Mesenteric fat pad (tissue), 1 donor: Measurements from ENCODE around the gene NAP1L4. TPM values are rescaled to one million over a fixed set of nuclear protein-coding genes. Genes with fewer than 3 reads are reported as not detected.

Experiments used
- DNase-seq: peaks from one replicate; pipeline ENCODE4 v3.0.0-alpha.2; 2020; ENCODE audit warnings: low spot score
- total RNA-seq: library from RNA; stranded (reverse); fragmentation: NEBNext Ultra II Directional; extraction: Animal tissue kit (Norgen Biotek cat#: 25700); gene quantifications from one replicate; pipeline ENCODE4 v1.2.1, GENCODE V29; 2021
- donor health status: DM: yes; HTN: yes; CAD: no.

The NAP1L4 gene
- total RNA-seq, 1 donor from 2014 or later, result 96.1 TPM

DNA sequence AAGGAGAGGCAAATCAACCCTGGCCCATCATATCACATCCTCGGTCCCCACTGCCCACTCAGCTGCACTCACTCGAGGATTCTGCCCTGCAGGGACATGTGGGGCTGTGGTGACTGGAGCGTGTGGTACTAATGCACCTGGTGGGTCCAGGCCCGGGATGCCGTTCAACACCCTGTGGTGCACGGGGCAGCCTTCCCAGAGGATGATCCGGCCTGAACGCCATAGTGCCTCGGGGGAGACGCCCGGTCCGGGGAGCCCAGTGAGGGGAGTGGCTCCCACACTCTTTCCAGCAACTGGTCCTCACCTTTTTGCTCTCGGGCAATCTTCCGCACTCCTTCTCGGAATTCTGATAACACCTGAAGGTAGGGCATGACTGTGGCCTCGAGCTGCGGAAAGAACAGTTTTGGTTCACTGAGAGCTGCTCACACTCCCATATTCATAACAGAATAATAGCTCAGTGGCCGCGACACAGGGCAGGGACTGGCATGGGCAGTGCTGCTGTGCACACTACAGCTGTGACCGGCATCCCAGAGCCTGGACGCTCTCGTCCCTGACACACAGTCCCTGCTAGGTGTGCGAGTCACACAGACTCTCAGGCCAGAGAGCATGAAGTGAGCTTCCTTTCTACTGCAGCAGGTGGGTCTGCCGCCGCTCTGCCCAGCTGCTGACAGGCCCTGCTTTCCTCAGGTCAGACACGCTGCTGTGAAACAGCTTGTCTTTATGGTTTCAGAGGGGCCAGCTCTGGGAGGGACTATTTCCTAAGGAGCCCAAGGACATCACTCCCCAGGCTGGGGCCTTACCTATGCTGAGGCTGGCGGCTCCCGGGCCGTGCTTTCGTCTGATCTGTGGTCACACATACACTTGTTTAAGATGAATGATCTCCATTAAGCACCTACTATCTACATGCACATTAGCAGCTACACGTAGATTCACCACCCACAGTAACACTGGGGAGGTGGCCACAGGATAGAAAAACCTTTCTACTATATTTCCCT lies 20.1 kb upstream of the NAP1L4 start:
- no peak for DNase-seq

DNA sequence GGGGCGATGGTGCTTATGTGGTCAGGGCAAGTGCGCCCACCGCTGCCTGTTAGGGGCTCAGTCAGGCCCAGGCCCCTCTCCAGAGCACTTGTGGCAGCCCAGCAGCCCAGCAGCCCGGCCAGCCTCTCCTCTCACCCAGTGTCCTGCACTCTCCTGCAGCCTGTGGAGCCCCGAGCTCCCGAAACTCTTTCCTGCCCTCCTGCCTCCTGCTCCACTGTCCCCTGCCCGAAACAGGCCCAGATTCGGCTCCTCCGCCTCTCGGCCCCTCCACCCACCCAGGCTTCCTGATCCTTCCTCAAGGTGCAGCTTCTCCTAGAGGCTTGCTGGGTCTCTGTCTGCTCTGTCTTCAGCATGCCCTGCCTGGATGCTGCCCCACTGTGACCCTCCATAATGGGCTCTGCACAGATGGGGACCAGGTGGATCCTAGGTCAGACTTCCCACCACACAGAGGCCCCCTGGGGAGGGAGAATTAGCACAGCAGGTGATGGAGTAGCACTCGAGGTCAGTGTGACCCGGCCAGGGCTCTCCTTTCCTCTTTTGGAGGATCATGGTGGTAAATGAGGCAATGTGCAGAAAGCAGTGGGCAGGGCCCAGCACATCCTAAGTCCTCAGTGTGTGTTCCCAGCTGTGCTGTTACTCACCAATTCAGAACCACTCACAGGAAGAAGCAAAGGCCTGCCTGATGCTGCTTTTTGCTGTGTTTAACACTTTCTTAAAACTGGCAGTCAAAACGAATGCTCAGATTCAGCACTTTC lies 18.6 kb upstream of the NAP1L4 start:
- DNase-seq, result no peak

DNA sequence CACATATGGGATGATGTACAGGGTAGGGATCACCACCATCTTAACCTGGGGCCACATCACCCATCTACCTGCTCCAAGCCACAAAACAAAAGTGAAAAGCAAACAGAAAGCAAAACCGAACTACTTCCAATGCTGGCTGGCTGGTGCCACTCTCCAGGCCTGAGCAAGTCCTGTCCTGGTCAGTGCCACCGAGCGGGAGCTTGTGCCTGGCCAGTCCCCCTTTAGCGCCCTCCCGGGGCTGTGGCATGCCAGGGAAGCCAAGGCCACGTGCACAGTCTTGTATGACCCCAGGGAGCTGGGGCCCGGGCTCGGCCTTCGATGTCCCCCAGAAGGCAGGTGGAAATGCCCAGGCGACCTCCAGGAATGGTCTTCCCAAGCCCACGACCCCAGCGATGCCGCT lies 17.9 kb upstream of the NAP1L4 start:
- no peak for DNase-seq

DNA sequence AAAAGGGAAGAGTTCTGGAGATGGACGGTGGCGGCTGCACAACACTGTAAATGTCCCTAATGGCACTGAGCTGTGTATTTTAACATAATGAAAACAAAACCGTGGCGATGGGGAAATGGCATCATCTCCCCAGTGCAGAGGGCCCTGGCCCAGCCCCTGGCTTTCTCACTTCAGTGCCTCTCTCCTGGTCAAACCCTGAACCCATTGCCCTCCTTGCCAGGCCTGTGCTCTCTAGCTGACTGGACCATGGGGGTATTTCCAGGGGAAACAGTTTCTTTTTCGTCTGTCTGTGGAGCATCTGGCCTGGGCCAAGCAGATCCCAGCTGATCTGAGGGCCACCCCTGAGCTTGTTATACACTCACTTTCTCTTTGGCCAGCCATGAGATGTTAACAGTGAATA lies 17.4 kb upstream of the NAP1L4 start:
- no peak for DNase-seq

DNA sequence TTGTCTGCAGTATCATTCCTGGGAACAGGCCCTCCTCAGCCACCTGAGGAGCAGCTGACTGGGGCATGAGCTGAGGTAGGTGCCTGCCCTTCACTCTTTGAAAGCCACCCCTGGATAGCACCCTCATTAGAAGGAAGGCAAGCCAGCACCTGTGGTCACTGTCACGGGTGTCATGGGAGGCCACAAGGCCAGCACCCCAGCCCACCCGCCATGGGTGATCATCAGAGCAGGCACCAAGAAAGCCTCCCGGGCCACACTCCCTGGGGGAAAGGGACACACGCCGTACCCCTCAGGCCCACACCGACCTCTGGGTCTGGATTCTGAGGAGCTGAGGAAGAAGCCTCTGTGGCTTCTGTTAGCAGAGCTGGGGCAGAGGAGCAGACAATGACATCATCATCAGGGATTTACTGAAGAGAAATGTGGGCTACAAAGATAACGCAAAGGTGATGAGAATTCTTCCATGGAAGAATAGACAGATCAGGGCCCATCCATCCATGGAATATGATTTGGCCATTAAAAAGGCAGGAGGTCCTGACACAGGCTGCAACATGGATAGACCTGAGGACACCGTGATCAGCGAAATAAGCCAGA lies 16.7 kb upstream of the NAP1L4 start:
- DNase-seq, result no peak

DNA sequence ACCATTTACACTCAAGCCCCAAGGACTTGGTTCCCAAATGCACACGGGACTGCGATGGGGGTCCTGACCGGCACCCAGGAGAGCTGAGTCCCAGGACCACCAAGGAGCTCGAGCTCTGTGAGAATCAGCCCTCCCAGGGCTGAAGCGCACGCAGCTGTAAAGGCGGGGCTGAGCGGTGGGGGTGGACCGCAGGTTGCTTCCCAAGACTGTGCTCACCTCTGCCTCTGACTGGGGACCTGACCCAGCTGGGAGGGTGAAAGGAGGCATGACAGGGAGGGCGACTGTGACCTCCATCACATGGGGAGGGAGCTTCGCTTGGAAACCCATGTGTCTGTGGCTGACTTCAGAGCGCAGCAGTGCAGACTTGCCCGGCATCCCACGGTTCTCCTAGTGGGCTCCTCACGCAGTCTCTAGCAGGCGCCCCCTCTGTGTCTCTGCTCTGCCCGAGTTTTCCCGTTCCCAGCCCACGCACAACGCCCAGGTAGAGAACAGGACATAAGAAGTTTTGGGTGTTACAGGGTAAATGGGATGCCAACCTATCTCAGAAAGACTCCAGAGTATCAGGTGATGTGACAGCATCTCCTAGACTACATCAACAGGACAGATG lies 15.4 kb upstream of the NAP1L4 start:
- DNase-seq, result no peak

DNA sequence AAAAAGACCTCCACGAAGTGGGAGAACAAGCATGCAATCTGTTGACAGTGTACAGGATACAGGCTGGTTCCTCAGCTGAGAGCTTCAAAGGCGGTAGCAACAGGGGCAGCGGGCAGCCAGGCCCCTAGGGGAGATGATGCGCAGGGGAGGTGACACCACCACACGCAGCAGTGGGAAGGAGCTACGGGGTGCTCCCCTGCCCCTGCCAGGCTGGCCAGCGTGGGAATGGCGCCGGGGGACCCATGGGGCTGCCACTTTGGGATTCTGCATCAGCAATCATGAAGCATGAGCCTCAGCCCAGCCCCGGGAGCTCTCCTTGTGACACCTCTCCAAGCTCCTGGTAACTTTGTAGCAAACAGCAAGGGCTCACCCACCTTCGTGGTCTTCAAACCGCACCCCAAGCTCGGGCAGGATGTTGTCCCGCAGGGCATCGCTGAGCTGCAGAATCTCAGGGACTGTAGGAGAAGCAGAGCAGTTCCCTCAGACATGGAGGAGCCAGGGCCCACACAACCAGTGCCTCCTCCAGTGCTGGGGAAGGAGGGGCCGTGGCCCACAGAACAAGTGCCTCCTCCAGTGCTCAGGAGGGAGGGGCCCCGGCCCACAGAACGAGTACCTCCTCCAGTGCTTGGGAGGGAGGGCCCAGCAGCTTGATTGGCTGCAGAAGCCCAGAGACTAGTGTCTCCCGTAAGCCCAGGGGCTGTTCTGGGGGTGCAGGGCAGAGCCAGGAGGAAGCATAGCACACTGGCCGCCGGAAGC lies 14.6 kb upstream of the NAP1L4 start:
- DNase-seq, result no peak

DNA sequence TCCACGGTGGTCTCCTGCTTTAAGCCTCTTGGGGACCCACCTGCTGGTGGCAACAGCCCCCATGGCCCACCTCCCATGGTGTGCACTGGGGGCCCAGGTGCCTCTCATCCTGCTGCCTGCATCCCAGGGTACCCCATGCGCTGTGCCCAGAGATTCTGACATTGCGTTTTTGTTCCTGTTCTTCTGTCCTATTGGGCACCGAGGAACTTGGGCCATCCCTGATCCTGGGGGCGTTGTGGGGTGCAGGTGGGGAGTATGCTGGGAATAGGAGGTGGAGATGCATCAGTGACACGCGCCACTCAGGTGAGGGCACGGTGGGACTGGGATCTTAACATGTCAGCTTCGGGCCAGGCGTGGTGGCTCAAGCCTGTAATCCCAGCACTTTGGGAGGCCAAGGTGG lies 12.4 kb upstream of the NAP1L4 start:
- DNase-seq, result no peak

DNA sequence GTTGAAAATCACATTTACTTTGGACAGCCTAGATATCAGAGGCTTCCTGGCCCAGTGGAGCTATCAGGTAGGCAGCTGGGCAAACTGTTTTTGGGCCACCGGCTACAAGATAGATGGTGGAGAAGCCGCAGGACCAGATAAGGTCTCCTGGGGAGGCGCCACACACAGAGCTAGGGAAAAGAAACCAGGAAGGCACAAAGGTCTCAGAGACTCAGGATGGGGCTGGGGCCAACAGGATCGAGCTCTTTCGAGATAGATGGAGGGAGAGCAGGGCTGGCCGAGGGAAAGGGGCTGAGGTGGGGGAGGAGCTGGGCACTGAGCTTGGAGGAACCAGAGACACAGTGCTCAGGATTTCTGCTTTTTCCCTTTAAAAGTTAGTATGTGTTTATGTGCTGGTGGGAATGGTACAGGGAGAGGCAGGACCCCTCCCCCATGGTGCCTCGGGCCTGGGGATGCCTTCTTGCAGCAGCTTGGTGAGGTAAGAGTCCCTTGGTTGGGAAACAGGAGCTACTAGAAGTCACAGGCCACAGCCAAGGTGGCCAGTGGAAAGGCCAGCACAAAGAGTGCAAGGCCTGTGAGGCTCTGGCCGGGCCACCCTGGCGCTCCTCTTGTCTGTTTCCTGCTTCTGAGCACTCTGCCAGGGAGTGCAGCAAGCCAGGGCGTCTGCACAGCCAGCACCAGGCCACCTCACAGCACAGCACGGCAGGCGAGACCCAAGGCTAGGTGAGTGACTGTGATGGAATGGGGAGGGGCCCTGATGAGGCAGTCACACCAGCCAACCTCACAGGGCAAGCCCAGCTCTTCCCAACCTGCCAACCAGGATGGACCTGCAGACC lies 11.5 kb upstream of the NAP1L4 start:
- no peak for DNase-seq

DNA sequence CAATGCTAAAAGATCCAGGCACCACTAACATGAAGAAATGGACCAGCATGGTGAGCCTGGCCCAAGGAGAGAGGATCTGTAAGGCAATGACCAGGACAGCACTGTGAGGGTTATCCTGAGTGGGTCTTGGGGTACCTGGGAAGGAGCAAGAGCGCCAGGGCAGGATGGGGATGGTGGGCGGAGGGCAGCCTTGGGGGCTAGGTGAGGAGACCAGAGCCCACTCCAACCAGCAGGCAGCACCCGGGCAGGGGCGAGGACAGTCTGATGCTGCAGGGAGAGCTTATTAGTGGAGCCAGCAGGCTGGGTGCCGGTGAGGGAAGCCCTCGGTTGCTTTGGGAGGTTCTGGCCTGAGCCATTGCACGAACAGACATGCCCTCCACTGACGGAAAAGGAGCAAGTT lies 10.7 kb upstream of the NAP1L4 start:
- peak; percentile 65 for DNase-seq

DNA sequence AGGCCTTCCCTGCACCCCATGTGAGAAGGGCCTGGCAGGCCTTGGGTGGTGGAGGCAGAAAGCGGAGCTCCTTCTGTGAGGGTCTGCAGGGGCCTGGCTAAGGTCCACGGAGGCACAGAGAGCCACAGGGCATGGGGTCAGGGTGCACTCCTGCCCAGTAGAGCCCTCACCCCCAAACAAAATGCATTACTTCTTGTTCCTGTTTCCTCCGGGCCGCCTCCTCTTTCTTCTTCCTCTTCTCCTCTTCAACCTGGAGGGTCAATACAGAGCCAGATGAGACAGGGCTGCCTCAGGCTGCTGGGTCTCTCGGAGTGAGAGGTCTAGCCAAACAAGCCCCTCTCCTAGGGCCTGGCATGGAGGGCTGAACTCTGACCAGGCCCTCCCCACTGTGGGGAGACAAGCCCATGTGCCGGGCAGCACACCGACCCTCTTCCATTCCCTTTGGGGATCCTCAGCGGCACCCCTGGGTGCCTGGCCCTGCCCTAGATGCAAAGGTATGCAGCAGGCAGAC lies 10.3 kb upstream of the NAP1L4 start:
- peak; percentile 71 for DNase-seq

DNA sequence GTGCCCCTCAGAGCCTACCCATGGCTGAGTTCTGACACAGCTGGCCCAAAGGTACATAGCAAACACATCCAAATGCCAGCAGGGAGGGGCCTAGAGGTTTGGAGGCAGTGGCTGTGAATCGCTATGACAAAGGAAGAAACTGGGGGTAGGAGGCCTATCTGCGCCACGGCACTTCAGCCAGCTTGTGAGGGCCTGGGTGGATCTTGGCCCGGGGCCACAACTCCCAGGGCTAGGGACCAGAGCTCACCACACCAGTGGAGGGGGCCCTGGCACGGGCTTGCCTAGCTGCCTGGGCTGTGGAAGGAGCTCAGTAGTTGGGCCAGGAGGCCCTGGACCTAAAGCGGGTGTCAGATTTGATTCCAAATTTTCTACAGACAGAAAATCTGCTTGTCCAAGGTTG lies 9.4 kb upstream of the NAP1L4 start:
- DNase-seq, result peak; percentile 73

DNA sequence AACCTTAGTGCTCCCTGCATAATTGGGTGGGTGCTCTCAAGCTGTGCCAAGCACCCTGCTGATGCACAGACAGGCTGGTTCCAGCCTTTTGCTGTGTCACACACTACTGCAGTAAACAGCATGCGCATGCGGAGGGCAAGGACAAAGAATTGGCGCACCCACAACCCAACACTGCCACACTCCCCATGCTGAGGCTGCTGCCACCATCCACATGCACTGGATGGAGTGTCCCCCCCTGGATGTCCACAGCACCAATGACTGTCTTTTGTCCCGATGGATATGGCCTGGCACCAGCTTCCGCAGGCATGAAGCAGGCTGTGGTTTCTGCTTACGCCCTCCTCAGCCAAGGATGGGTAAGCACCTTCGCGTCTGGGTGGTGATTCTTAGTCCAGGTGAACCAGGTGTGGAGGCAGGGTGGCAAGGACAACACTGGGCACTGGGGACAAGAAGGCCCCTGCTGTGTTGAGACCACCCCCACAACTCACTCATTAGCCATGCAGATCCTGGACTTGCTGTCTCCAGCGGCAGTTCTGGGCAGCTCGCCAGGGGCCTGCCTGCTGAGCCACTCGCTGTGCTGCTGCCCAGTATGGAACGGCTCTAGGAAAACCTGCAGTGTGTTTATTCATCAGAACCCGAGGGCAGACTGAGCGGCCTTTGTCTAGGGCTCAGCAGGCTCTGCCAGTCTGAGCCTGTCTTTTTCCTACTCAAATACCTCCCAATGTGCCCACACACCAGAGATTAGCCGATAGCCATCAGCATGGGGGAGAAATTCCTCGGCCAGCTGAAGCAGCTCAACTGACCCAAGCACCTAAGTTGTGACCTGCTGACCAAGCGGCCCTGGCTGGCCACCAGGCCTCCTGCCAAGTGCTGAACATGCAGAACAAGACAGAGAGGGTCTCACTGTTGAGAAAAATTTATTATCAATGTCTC lies 8.2 kb upstream of the NAP1L4 start:
- DNase-seq, result peak; percentile 89

DNA sequence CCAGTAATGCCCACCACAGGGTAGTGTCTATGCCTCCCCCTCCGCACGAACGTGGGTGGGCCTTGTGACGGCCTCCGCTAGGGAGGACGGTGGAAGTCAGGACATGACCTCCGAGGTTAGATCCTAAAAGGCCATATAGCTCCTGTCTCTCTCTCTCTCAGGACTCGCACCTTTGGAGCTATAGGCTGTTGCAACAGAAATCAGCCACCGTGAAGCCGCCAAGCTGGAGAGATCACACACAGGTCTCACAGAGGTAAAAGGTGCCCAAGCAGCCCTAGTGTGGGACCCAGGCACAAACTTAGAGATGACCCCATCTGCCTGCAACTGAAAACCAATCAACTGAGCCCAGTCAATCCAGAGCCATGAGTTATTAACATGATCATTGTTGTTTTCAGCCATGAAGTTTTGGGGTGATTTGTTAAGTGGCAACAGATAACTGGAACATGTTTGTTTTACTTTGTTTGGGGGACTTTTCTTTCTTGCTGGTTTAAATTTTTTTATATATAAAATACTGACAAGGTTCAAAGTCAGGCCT lies 7.4 kb upstream of the NAP1L4 start:
- peak; percentile 75 for DNase-seq

DNA sequence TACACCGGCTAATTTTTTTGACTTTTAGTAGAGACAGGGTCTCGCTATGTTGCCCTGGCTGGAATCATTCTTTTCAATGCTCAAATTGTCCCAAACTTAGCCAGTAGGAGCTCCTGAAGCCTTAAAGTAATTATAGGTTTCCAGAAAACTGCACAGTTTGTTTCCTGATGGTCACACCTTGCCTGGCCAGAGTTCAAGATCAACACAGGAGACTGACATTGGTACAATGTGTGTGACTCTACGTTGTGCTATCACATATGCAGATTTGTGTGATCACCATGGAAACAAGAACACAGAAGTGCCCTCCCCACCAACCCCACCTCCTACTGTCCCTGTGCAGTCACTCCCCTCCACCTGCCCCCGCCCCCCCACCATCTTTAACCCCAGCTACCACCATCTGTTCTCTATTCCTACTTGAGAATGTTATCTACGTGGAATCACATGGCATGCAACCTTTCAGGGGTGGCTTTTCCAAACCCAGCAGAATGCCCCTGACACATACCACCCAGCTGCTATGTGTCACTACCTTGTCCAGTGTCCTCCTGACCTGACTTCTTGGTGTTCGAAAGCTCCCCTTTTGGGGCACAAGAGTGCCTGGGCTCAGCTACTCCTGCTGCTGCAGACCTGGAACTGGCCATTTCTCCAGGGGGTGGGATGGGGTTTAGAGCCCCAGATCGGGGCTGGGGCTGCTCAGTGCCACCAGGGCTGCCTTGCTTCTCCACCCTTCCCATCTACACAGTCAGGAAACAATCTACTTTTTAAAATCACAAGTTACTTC lies 6.1 kb upstream of the NAP1L4 start:
- DNase-seq, result peak; percentile 67

DNA sequence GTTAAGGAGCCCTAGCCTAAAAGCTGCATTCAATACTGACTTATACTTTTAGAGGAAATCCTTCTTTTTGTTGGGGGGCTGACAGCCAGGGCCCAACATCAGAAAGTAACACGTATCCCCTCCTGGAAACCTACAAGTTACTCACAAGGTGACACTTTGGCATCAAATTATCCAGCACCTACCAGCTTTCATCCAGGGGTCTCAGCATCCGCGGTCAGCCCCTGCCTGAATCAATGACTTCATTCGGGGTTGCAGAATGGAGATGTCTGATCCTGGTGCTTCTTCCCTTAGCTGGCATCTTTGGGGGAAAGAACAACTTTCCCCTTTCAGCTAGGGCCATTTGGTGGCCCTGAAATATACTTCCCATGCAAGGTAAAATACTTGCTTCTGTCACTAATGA lies 5.3 kb upstream of the NAP1L4 start:
- peak; percentile 69 for DNase-seq

DNA sequence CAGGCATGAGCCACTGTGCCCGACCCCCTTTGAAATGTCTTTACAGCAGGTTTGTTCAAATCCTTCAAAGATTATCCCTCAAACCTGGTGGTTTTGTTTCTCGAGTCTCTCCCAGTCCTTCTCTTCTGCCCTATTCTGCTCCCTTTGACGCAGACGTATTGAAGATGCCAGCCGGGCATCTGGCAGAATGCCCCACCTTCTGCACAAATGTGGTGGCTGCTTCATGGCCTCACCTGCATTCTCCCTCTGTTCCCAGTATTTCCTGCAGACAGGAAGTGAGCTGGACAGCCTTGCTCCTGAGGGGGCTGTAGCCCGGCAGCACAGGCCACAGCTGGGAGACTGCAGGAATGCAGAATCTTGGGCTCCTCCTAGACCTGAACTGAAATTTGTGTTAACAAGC lies 4.8 kb upstream of the NAP1L4 start:
- DNase-seq, result peak; percentile 49
